ENCODE data around the gene CPED1.

Gene CPED1

DNA sequence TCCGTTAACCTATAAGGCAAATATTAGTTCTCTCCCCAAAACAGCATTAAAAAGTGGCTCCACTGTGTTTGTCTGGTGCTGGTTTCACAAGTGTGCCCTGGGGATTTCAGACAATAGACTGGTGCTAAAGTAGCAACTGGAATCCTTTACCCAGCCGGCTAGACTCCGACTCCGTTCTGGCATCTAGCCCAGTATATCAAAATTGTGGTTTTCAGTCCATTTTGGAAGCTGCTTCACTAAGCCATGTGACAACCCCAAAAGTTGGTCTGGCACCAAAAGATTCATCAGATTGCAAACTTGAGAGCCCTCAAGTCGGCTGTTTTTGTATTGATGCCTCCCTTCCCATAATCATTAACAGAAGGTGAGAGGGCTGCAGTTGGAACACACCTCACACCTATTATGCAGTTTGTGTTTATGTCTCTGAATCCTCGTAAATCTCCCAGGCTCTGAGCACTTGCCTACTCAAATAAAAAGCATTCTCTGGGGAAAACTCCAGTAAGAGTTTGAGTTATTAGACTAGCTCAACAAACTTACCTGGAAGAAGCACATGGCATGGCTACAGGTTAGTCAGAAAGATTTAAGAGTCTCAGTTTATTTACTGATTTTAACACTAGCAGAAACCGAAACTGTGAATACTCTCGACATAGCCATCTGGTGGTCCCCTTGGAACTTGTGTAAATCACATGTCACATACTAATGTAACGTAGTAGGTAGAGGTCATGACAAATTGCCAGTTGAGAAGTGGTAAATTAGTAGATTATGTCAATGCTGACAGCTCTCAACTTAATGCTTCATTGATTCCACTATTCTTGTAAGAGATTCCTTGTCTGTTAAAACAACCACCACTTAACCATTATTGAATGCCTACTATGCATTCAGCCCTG, 325.5 kb downstream of the CPED1 start (continued):
- TF ChIP-seq ZNF558 (tag by site-specific recombination; IDR thresholded peaks at IDR 0.05): peak; percentile 55; the same call in 1 of the 2 replicates
- TF ChIP-seq ZNF175 (tag by site-specific recombination; IDR thresholded peaks at IDR 0.05): no peak
- no peak for TF ChIP-seq ZFP41 (tag by site-specific recombination; IDR thresholded peaks at IDR 0.05; ENCODE audit: borderline replicate concordance)
- TF ChIP-seq ZNF701 (tag by site-specific recombination; IDR thresholded peaks at IDR 0.05): no peak
- TF ChIP-seq ZBTB48 (tag by site-specific recombination; IDR thresholded peaks at IDR 0.05): no peak
- TF ChIP-seq, protein P1, sequence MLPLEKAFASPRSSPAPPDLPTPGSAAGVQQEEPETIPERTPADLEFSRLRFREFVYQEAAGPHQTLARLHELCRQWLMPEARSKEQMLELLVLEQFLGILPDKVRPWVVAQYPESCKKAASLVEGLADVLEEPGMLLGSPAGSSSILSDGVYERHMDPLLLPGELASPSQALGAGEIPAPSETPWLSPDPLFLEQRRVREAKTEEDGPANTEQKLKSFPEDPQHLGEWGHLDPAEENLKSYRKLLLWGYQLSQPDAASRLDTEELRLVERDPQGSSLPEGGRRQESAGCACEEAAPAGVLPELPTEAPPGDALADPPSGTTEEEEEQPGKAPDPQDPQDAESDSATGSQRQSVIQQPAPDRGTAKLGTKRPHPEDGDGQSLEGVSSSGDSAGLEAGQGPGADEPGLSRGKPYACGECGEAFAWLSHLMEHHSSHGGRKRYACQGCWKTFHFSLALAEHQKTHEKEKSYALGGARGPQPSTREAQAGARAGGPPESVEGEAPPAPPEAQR (tag by site-specific recombination; IDR thresholded peaks at IDR 0.05): no peak
- TF ChIP-seq, protein P2, sequence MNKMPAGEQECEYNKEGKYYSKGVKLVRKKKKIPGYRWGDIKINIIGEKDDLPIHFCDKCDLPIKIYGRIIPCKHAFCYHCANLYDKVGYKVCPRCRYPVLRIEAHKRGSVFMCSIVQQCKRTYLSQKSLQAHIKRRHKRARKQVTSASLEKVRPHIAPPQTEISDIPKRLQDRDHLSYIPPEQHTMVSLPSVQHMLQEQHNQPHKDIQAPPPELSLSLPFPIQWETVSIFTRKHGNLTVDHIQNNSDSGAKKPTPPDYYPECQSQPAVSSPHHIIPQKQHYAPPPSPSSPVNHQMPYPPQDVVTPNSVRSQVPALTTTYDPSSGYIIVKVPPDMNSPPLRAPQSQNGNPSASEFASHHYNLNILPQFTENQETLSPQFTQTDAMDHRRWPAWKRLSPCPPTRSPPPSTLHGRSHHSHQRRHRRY (tag by site-specific recombination; IDR thresholded peaks at IDR 0.05): no peak; the same call in 1 of the 2 replicates
- TF ChIP-seq, protein P3, sequence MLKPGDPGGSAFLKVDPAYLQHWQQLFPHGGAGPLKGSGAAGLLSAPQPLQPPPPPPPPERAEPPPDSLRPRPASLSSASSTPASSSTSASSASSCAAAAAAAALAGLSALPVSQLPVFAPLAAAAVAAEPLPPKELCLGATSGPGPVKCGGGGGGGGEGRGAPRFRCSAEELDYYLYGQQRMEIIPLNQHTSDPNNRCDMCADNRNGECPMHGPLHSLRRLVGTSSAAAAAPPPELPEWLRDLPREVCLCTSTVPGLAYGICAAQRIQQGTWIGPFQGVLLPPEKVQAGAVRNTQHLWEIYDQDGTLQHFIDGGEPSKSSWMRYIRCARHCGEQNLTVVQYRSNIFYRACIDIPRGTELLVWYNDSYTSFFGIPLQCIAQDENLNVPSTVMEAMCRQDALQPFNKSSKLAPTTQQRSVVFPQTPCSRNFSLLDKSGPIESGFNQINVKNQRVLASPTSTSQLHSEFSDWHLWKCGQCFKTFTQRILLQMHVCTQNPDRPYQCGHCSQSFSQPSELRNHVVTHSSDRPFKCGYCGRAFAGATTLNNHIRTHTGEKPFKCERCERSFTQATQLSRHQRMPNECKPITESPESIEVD (tag by site-specific recombination; IDR thresholded peaks at IDR 0.05): peak; percentile 96
- no peak for TF ChIP-seq ZNF266 (tag by site-specific recombination; IDR thresholded peaks at IDR 0.05; ENCODE audit: low read depth)
- no peak for TF ChIP-seq ZNF670 (tag by site-specific recombination; IDR thresholded peaks at IDR 0.05; ENCODE audit: low read depth)
- TF ChIP-seq ZNF521 (tag by site-specific recombination; IDR thresholded peaks at IDR 0.05): no peak
- no peak for TF ChIP-seq ZNF155 (tag by site-specific recombination; IDR thresholded peaks at IDR 0.05)
- TF ChIP-seq ZNF76 (tag by site-specific recombination; IDR thresholded peaks at IDR 0.05; ENCODE audit: borderline replicate concordance, low read depth): peak; percentile 9; the same call in 1 of the 2 replicates
- no peak for TF ChIP-seq GLI4 (tag by site-specific recombination; IDR thresholded peaks at IDR 0.05)
- TF ChIP-seq ZNF223 (tag by site-specific recombination; IDR thresholded peaks at IDR 0.05): no peak
- TF ChIP-seq ZNF660 (tag by site-specific recombination; IDR thresholded peaks at IDR 0.05): peak; percentile 37; the same call in 1 of the 2 replicates
- no peak for TF ChIP-seq ZNF791 (tag by site-specific recombination; IDR thresholded peaks at IDR 0.05)
- TF ChIP-seq, protein P4, sequence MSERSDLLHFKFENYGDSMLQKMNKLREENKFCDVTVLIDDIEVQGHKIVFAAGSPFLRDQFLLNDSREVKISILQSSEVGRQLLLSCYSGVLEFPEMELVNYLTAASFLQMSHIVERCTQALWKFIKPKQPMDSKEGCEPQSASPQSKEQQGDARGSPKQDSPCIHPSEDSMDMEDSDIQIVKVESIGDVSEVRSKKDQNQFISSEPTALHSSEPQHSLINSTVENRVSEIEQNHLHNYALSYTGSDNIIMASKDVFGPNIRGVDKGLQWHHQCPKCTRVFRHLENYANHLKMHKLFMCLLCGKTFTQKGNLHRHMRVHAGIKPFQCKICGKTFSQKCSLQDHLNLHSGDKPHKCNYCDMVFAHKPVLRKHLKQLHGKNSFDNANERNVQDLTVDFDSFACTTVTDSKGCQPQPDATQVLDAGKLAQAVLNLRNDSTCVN (tag by site-specific recombination; optimal IDR thresholded peaks at IDR 0.05): no peak
- no peak for TF ChIP-seq ZNF248 (tag by site-specific recombination; IDR thresholded peaks at IDR 0.05)
- no peak for TF ChIP-seq ZNF404 (tag by site-specific recombination; IDR thresholded peaks at IDR 0.05)
- peak; percentile 58 for TF ChIP-seq IKZF3 (tag by site-specific recombination; IDR thresholded peaks at IDR 0.05)
- no peak for TF ChIP-seq GLIS2 (tag by site-specific recombination; IDR thresholded peaks at IDR 0.05)
- TF ChIP-seq, protein P5, sequence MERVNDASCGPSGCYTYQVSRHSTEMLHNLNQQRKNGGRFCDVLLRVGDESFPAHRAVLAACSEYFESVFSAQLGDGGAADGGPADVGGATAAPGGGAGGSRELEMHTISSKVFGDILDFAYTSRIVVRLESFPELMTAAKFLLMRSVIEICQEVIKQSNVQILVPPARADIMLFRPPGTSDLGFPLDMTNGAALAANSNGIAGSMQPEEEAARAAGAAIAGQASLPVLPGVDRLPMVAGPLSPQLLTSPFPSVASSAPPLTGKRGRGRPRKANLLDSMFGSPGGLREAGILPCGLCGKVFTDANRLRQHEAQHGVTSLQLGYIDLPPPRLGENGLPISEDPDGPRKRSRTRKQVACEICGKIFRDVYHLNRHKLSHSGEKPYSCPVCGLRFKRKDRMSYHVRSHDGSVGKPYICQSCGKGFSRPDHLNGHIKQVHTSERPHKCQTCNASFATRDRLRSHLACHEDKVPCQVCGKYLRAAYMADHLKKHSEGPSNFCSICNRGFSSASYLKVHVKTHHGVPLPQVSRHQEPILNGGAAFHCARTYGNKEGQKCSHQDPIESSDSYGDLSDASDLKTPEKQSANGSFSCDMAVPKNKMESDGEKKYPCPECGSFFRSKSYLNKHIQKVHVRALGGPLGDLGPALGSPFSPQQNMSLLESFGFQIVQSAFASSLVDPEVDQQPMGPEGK (tag by site-specific recombination; IDR thresholded peaks at IDR 0.05): no peak; the same call in 1 of the 2 replicates
- TF ChIP-seq, protein P6, sequence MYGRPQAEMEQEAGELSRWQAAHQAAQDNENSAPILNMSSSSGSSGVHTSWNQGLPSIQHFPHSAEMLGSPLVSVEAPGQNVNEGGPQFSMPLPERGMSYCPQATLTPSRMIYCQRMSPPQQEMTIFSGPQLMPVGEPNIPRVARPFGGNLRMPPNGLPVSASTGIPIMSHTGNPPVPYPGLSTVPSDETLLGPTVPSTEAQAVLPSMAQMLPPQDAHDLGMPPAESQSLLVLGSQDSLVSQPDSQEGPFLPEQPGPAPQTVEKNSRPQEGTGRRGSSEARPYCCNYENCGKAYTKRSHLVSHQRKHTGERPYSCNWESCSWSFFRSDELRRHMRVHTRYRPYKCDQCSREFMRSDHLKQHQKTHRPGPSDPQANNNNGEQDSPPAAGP (tag by site-specific recombination; IDR thresholded peaks at IDR 0.05): no peak
- TF ChIP-seq ZNF239 (tag by site-specific recombination; IDR thresholded peaks at IDR 0.05): 0 out of 2 replicates have a peak, but pooled peaks have one; percentile 13
- TF ChIP-seq ZNF426 (tag by site-specific recombination; IDR thresholded peaks at IDR 0.05): no peak
- TF ChIP-seq ZBTB17 (tag by site-specific recombination; IDR thresholded peaks at IDR 0.05): peak; percentile 82
- no peak for TF ChIP-seq ZNF140 (tag by site-specific recombination; IDR thresholded peaks at IDR 0.05)
- TF ChIP-seq ZNF433 (tag by site-specific recombination; IDR thresholded peaks at IDR 0.05; ENCODE audit: low read depth): no peak
- no peak for TF ChIP-seq MEIS1 (CRISPR knock-in tag; IDR thresholded peaks at IDR 0.05; ENCODE audit: borderline replicate concordance)
- no peak for TF ChIP-seq ZNF416 (tag by site-specific recombination; IDR thresholded peaks at IDR 0.05)
- no peak for TF ChIP-seq ZNF677 (tag by site-specific recombination; IDR thresholded peaks at IDR 0.05)
